CD4-positive, alpha-beta T cell treated with Interleukin-10 for 1 hour (primary cell): ENCODE data around the gene MTX3.
A peak's percentile ranks its signal among the peaks of the same experiment; 100 is the strongest.

Experiments used
- DNase-seq: peaks from one replicate; pipeline ENCODE4 v3.0.0-alpha.2; 2020

MTX3 gene, protein sequence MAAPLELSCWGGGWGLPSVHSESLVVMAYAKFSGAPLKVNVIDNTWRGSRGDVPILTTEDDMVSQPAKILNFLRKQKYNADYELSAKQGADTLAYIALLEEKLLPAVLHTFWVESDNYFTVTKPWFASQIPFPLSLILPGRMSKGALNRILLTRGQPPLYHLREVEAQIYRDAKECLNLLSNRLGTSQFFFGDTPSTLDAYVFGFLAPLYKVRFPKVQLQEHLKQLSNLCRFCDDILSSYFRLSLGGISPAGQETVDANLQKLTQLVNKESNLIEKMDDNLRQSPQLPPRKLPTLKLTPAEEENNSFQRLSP

DNA sequence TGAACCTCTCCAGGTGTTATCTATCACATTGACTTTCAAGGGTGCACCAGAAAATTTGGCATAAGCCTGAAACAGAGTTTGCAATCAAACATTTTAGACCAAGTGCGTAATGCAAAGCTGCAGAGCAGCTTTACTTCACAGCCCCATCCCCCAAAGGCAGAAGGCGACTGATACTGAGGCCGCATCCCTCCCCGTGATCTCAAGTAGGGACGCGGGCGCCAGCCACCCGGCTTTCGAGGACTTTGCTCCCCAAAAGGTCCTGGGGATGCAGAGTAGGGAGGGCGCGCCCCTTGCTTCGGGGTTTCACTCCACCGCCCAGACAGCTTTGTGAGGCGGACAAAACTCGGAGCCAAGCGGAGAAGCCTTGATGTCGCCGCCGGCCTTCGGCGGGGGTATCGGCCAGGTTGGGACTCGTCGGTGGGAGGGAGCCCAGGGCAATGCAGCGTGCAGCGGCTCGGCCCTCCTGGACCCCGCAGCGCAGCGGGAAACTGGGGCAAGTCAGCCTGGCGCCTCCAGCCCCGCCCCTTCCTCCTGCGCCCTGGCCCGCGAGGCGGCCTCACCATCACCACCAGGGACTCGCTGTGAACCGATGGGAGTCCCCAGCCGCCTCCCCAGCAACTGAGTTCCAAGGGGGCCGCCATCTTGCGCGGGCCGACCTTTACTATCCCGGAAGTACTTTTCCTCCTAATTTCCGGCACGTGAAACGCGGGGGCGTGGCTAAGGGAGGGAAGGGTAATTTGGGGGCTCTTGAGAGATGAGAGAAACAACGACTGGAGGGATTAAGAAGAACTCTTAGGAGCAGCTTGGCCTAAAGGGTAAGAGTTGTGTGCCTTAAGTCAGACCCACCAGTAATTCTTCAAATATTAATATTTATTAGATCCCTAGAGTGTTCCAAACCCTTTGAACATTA, at the start of gene MTX3:
TSS of gene MTX3 (minus strand) at position 665 of the 910 bp plus-strand sequence. CDS start at position 641, 24 bp downstream.
- DNase-seq = peak; percentile 89

DNA sequence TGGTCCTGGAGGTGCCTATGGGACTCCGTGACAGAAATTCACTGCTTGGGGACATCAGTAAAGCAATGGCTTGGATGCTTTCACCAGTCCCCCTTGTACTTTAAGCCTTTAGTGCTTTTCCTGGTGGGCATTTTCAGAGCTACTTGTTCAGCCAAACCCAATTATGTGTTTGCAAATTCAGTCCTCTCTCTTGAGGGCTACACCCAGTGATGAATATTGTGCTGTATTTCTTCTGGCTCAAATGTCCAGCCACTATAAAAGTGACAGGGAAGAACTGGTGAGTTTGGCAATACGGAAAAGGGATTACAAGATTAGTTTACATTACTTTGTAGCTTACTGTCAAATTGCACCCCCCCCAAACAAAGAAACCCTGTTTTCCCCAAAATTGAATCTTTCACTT, 48.6 kb upstream of the MTX3 start:
- no peak for DNase-seq

DNA sequence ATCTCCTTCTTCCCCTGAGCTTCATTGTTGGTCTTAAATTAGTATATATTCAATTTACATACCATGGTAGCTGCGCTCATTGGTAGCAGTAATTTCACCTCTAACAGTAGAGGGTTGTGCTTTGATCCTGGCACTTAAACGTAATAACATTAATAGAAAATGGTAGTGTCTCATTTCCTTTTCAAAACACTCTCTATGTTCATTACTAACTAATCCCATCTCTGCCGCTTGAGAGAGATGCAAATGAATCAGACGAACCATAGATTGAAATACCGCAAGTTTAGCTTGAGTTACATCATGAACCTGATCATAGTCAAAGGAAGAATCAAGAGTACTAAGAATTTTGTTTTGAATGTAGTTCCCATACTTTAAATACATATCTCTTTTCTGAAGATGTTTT, 46.3 kb upstream of the MTX3 start:
- DNase-seq = no peak

DNA sequence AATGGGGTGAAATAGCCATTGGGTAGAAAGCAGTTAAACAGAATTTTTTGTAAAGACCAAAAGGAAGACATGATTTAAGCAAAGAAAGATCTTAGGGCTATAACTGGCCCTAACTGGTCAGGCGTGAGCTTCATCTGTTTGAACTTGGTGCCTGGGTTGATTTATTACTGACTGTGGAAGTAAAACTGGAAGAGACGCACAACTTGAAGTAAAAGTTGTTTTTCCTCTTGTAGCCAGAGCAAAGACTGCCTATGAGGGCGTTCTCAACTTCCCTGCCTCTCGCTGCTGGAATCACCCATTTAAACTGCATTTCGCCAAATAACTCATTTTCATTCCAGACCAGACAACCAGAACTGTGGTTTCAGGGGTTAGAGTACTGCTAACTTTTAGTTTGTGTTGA, 45.6 kb upstream of the MTX3 start:
- no peak for DNase-seq

DNA sequence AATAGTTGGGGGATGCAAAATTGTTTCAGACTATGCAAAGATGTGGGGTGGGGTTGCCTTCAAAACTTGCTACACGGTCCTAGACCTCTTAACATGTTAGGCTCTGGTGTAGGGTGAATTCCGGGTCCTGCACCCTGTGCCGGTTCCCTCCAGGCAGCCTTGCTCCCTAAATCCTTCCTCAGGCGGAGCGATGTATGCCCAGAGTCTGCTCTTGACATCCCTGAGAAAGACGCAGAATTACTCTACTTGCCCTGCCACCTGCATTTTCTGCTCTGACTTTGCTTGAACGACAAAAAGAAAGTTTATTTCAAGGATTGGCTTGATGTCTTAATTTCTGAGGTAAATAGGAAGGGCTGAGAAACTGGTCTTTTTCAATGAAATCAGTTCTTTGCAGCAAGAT, 44.8 kb upstream of the MTX3 start:
- DNase-seq = no peak

DNA sequence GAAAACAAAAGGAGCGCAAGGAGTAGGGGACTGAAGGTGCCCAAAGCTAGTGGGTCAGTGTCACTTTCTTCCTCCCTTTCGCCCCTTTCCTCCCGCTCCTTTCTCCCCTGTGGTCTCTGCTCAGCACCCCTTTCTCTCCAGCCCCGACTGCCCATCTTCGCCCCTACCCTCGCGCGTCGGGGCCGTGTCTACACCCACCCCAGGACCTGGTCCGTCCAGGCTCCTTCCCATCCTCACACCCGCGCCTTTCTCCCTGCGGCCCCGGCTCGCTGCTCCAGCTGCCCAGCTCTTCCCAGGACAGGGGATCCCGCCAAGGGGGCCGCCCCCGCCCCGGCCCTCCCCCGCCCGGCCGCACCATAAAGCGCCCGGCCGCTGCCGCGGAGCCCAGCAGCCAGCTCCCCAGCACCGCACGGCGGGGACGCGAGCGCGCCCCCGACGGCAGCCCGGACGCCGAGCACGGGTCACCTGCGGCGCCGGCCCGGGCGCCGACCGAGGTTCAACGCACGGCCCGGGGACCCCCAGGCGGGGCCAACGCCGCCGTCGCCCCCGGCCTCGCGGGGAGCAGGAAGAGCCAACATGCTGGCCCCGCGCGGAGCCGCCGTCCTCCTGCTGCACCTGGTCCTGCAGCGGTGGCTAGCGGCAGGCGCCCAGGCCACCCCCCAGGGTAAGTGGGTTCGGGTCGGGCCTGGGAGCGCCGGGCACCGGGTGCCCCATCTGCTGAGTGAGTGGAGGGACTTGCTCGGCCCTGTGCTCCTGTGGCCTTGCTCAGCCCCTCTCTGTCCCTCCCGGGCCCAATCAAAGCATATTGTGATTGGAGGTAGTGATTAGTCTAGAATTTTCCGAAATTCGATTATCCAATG, 44.1 kb upstream of the MTX3 start, which contains the start of gene THBS4:
TSS of gene THBS4 (plus strand) at position 387 of the 860 bp plus-strand sequence. CDS start at position 577, 190 bp downstream.
- DNase-seq = no peak

DNA sequence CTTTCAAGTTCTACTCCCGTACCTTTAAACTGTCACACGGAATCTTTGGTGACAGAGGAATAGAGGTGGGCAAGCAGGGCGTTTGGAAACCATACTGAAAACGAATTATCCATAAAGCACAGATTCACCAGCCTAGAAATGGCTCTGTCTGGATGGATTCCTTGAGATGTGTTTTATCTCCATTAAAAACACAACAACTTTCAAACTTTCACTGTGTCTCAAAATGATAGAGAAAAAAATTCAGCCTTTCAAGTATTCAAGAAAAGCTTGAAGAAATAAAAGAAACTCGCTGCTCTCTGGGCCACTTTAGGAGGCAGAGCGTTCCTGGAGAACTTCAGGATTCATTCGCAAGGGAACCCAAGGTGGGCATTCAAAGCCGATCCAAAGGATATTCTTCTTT, 43.5 kb upstream of the MTX3 start:
- DNase-seq = no peak

DNA sequence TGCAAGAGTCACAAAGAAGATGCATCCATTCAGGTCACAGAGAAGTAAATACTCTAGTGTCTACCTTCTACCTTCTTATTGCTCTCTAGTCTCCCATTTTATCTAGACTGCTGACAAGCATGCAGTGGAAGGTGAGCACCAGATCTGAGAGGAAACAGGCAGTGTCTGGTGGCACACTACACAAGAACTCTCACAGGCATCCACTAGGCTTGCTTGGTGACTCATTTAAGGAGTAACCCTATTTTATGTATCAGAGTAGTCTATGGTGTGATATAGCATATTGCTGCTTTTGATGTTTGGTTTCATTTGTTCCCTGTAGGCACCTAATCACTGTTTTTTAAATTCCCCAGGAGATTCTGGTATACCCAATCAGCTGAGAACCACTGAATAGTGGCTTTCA, 42.5 kb upstream of the MTX3 start:
- no peak for DNase-seq

DNA sequence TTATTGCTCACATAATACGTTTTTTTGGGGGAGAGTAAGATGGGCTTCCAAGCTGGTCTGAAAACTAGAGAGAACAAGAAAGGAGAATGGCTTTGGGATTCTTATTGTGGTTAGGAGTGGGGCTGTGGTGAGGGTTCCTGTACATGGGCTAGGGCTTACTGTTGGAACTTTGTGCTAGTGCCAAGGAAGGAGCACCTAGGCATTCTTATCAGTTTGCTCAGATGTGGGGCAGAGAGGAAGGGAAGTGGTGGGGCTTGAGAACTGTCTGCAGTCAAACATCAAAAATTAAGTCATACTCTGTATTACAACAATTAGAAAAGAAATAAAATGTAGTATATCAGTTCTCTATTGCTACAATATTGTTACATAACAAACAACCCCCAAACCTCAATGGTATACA, 40.0 kb upstream of the MTX3 start:
- no peak for DNase-seq

DNA sequence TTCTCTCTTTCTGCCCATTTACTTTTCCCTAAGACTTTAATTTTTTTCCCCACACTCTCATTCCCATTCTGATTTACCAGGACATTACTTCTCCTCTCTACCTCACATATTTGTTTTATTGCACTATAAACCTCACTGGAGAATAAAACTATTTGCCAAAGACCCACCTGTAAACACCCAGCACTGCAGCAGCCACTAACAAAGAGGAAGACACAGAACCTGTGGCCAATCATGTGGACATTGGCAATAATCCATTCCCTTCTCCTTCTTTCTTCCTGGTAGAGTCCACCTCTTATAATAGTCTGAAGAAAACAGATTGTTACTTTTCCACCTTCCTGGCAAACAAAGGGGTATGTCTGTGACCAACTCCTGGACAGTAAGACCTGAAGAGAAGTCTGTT, 35.8 kb upstream of the MTX3 start:
- DNase-seq = no peak

DNA sequence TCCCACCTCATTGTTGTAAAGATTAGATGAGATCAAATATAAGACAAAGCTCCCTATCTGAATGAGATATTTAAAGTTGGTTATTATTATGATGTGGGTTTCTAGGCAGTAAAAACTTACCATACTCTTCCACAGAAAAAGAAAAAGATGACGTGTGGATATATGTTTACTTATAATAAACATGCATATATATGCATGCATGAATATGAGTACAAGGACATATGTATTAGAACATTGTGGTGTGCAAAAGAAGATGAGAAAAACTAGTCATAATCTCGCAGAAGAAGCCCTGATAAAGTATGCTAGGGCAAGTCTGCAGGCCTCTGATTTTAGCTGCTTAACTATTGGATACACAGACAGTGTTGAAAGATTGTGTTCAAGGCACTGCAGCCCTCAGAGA, 34.0 kb upstream of the MTX3 start:
- no peak for DNase-seq

DNA sequence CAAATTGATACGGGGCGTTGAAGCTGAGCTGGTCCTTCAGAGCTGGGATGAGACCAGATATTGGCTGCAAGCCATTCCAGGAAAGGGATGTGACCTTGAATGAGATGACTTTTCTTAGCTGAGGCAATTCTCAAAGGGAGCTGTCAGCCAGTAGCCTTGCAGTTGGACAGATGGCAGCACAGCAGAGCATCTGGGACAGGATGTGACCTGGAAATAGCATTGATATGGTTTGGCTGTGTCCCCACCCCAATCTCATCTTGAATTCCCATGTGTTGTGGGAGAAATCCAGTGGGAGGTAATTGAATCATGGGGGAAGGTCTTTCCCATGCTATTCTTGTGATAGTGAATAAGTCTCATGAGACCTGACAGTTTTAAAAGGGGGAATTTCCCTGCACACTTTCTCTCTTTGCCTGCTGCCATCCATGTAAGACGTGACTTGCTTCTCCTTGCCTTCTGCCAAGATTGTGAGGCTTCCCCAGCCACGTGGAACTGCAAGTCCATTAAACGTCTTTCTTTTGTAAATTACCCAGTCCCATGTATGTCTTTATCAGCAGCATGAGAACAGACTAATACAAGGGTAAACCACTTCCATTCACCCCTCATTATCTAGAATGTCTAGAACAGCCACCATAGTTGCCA, 19.8 kb upstream of the MTX3 start:
- no peak for DNase-seq

DNA sequence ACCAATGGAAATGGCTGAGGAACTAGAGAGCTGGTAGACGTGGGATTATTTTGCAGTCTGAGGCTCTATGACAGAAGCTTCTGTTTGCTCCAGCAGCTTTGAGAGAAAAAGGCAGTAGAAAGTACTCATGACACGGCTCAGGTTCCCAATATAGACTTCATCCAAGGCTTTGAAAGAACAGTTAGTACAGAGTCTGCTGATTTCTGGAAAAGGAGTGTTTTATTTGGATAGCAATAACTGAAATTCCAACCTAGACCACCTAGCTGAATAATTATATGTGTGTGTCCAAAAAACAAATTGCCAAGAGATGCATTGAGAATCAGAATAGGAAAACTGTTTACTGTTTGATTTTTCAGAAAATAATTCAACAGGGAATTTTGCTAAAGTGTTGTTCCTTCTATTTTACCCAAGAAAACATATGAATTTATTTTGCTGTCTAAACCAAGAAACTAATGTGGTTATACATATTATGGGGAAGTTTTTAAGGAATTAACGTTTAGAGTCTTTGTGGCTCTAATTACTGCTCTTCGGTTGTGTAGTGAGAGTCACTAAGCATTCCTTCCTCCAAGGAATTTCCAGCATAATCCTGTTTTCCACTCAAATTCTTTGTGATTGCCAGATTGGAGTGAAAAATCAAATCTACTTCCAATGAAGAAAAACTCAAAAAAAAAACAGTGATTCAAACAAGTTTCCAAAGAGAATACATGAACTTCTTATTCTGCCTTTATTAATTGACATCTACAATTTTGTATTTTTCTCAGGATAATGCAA, 18.1 kb upstream of the MTX3 start:
- DNase-seq = no peak

DNA sequence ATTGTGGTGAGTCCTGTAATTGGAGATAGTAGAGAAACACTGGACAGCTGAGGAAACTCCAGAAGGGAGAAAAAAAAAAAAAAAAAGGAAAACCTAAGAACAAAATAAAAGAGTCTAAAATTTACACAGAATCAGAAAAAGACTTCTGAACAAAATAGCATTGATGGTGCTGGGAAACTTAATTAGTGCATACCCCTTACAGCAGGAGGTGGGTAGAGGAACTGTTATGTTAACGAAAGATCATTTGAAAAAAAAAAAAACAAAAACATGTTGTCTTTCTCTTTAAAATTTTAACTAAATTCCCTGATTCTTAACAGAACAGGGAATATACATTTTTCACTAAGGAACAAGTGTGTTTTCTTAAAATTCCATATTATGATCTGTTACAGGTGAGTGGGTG, 11.6 kb upstream of the MTX3 start:
- DNase-seq = no peak

DNA sequence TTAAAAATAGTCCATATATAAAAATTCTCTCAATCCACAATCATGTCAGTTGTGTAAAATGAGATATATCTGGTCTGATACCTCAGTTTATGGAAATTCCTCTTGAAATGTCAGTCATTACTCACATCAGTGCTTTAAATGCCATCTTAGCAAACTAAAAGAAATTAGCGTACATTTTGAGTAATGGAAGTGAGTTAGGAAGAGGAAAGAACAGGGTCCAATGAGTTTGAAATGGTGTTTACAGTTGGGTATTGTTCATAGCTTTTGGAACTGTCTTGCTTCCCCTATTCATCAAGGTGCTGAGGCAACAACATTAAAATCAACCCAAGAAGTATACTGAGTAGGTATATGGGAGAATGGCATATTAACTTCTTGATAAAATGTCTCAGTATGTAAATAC, 8.7 kb upstream of the MTX3 start:
- DNase-seq = no peak

DNA sequence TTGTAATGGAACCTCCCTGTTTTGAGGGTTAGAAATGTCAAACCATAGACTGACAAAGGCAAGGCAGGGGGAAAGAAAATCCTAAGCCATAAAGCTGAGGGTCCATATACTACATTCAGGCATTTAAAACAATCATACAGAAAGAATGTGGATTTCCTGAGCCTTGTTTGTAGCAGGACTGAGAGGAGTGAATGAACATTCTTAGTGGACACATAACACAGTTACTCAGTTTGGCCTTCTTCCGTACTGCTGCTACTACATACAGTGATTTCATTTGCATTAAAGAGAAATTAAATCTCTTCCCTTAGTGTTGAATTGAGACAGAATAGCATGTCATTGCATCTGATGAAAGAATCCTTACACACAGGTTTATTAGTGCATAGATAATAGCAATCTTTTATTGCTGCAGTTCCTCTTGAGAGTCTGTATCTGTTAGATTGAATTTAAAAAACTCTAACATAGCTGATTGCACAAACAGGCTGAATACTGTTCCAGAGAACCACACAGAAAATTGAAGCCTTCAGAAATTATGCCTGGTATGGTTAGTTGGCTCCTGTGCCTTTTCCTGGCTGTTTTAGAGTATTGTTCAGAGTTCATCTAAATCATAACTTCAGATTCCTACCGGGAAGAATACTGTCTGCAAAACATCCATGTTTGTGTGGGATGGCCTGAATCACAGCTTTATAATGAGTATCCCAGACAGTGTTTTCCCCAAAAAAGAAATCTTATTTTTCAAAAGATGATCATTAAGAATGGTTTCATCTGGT, 2.0 kb upstream of the MTX3 start:
- DNase-seq = no peak

DNA sequence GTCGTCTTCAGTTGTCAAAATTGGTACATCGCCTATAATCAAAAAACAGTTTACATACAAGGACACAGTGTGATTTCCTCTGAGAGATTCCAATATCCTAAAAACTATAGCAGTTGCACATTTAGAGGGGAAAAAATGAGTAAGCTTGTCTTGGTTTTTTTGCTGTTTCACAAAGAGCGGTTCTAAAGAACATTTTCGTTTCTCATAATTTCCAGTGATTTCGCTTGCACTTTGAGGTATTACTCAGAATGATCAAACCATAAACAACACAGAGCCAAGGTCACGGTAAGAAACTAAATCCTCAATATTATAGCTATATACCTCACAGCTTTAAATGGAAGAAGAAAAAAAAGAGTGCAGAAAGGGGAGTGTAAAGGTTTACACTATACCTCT, 861 bp downstream of the MTX3 start:
- DNase-seq = no peak

DNA sequence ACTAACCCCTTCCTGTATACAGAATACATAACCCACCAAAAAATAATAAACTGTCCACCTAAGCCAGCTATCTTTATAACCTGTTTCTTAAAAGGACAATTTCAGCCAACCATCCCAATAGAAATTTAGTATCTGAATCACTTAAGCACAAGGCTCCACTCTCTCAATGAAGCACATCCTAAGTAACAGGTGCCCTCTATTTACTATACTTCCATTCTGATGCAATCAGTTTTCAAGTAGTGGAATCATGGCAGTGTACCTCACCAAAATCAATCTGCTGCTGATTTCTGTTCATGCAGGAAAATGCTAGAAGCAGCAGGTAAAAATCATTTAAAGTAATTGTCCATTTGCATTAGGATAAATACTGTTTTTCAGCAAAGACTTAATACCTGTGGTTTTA, 4.8 kb downstream of the MTX3 start:
- no peak for DNase-seq

DNA sequence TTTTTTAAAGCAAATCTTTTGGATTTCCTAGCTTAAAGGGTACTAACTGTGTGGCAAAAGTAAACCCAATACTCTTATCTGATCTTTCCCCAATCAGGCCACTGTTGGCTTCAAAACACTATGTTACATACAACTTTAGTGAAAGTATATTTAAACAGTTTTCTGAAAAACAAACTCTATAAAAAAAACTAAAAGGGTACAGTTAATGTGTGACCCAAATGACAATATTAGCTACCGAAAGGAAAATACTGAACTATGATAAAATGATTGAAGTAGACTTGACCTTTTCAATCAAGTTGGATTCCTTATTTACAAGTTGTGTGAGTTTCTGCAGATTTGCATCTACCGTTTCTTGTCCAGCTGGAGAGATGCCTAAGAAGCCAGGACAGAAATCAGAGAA, 5.8 kb downstream of the MTX3 start:
- no peak for DNase-seq

DNA sequence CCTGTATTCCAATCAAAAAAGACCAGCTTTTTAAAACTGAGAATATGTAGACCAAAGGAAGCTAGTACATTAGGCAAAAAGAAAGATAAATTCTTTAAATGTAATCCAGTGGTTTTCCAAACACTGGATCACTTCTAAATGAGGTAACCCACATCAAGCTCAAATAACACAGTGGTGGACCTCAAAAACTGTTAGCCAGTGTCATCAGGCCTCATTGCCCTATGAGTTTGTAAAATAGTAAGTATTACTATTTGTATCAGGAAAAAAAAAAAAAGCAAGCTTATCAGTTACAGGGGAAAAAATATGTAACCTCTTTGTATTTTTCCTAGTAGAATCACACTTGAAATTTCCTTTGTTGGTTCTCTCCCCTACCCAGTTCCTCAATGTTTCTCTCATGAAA, 6.7 kb downstream of the MTX3 start:
- no peak for DNase-seq

DNA sequence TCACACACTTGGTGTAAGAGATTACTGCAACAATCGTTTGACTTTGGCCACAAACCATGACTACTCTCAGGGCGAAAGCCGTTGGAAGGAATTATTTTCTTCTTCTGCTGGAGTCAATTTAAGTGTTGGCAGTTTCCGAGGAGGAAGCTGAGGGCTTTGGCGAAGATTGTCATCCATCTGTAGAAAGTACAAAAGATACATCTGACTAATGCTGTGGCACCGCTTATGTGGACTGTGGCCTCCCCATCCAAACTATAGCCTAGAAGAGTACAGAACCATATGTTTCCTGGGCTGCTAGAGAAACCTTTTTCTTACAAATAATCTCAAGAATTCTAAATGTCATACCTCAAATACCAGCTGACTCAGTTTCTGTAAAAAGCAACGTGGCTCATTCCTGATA, 7.4 kb downstream of the MTX3 start:
- no peak for DNase-seq
